HL-60/S4 treated with phorbol 12-myristate 13-acetate at 8.2 ng/mL for 4 days and 3 days (cell line): ENCODE results near the gene MCM6.
"Not testable (repeated sequence)": the region's sequence is repeated elsewhere in the genome, so short reads cannot be mapped to it uniquely, and the experiment has no call there.

Experiments used
- in situ Hi-C: fragments of 300-500 bp; cut with MboI; formaldehyde crosslinking; loops from 2 replicates; pipeline ENCODE4 v1.15.0; 2022; ENCODE audit warnings: low sequenced_read_pairs

The MCM6 gene

DNA sequence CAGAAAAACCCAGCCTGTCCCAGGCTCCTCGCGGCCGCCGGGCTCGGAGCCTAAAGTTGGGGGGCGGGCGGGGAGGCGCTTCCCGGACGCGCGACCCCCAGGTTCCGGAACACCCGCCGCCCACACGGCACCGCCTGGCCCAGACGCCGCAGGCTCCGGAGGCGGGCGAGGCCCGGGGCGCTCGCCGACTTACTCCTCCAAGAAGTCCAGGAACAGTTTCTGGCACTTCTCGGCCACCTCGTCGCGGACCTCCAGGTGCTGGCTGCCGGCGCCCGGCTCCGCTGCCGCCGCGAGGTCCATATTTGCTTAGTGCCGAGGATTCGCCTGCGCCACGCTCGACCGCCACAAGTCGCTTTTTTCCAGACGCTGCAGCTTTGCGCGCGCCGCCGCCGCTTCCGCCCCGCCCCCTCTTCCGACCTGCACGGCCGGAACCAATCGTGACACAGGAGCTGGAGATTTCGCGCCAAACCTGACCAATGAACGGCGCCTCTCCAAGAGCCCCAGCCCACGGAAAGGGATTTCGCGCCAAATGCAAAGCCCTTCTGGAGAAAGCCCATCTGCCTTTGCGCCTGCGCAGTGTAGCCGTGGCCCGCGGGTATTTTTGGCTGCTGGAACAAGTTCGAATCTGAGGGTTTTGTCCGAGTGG, at the start of gene MCM6:
MCM6 (minus strand) TSS at position 378 of the 646 bp plus-strand sequence; CDS start at position 300, 78 bp downstream.
- in situ Hi-C loops: no loop called here

DNA sequence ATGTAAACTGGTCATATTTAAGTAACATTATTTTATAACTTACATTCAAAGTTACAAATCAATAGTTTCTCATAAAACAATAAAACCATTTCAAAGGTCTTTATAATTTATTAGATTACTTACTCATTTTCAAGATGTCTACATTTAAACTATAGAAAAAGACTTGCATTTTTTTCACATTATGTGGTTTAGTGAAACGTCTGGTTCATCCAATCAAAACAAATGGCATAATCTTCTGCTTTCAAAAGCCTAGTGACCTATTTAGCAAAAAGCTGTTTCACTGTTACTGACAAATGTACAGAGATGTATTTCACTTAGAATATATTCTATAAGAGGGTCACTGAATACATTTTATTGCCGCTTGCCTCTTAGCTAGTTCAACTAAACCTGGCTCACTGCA, 49.3 kb upstream of the MCM6 start:
- in situ Hi-C loops: no loop called here

DNA sequence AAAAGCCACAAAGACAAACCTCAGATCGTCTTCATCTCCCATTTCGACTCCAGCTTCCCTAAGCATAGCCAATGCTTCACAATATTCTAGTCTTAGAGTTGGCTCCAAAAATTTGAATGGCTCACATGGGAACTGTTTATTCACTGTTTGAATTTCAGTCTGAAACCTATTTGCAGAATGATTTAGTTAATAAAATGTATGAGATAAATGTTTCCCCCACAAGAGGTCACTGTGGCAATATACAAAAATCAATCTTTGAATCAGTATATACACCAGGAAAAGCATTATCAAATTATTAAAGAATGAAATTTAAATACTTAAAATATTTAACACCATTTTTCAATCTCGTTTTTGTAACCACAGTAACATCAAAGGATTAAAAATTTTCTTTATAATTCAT, 40.0 kb upstream of the MCM6 start:
- in situ Hi-C loops: loop anchor here (10.0 kb wide), 1 partner anchor 469 kb away; no protein-coding TSS in a partner anchor

DNA sequence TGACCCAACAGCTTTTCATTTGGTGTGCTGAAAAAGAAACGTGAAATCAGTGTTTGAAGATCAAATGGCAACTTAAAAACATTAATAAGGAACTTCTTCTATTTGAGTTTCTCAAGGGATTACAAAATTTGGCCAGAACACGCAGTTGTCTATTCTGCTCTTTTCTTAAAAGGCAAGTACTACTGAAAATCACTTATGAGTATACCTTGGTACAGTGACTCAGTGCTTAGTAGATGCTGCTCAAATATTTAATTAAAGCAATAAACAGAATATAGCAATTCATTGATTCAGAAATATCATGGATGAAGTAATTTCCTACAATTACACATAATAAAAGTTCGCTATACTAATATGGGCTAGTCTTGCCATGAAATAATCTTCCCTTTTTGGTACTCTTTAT, 38.2 kb upstream of the MCM6 start:
- in situ Hi-C loops: loop anchor here (10.0 kb wide), 1 partner anchor 470 kb away; no protein-coding TSS in a partner anchor

DNA sequence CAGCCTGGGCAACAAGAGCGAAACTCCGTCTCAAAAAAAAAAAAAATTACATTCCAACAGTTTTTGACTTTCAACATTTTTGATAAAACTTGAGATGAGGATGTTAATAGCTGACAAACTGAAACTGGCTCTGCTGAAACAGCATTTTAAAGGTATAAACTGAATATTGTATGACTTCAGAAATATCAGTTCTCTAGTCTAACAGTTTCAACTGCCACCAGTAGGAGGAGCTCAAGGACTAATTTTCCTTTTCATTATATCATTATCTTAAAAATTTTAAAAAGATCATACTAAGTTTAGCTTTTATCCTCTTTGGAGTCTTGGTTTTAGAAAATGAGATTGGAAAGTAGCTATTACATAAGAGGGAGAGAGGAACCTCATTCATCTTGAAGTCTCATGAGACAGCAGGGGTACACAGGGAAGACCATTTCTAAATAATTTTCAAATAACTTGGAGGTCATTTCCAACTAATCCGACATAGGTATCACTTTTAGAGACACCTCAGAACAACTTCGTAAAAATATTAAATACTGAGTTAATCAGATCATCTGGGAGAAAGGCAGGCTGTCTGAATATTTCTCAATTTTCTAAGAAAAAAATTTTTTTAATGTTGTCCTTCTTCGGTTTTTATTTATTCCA, 37.6 kb upstream of the MCM6 start:
- in situ Hi-C loops: loop anchor here (10.0 kb wide), 1 partner anchor 471 kb away; no protein-coding TSS in a partner anchor

DNA sequence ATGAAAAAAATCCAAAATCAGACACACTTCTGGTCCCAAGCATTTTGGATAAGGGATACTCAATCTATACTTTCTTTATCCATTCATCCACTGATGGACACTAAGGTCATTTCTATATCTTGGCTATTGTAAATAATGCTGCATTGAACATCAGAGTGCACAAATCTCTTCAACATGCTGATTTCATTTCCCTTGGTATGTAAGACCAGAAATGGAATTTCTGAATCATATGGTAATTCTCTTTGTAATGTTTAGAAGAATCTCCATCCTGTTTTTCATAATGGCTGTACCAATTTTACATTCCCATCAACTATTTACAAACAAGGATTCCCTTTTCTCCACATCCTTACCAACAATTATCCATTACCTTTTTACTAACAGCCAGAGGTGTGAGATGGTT, 33.7 kb upstream of the MCM6 start:
- in situ Hi-C loops: loop anchor here (10.0 kb wide), 1 partner anchor 475 kb away; no protein-coding TSS in a partner anchor

DNA sequence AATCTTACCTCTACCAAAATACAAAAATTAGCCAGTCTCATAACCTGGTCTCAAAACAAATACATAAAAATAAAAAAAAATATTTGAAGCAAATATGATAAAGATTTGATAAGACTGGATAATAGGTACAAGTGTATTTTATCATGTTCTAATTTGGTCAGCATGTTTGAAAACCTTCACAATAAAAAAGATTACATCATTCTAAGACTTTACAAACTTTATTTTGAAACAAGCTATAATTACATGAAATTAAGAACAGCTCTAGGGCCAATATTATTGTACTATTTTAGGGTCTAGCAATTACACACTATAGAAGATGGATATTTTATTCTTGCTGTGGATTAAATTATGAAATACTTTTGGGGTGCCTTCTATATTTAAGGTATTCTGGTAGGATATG, 29.4 kb upstream of the MCM6 start:
- in situ Hi-C loops: no loop called here

DNA sequence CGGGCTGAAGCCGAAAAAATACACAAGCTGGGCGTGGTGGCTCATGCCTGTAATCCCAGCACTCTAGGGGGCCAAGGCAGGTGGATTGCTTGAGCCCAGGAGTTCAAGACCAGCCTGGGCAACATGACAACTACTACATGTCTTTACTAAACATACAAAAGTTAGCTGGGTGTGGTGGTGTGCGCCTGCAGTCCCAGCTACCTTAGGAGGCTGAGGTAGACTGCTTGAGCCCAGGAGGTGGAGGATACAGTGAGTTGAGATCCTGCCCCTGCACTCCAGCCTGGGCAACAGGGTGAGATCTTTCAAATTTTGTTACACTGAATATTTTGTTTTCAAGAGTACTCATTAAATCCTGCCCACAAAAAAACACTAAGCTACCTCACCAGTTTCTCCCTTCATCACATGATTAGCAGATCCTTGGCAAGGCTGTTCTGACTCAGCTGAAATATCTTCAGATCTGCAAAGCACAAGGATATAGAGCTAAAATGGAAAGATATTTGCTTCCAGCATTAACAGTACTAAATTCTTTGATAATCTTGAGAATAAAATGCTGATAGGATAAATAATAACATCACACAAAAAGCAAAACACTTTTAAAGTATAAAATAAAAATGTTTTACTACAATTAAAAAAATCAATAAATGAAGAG, 28.2 kb upstream of the MCM6 start:
- in situ Hi-C loops: no loop called here

DNA sequence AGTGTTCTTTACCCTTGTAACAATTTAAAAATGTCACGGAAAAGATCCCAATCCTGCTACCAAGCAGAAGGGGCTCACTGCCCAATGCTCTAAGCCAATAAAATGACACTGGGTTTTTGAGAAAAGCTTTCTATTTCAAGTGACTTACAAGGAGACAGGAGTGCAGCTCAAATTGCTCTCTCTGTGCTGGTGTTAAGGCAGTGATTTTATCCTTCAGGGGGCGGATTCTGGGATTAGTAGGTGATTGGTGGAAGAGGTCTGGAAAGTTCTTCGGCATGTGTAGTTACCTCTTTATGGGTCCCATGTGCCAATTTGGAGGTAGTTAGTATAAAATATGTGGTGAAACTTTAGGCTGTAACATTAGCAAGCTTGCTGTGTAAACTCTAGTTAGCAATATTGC, 27.4 kb upstream of the MCM6 start:
- in situ Hi-C loops: no loop called here

DNA sequence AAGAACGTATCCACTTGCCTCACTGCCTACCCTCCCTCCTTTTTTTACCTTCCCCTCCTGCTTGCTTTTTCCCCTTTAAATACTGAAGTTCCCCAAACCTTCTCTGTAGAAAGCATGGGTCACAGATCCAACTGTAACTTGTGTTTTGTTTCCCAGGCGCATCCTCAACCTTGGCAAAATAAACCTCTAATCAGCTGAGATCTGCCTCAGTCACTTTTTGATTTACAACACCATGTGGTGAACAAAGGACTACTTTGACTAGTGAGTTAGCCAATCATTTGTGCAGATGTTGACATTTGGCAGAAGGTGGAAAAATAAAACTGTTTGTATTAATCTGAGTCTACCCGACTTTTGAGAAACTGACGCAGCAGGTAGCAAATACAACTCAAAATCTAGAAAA, 23.3 kb upstream of the MCM6 start:
- in situ Hi-C loops: no loop called here

DNA sequence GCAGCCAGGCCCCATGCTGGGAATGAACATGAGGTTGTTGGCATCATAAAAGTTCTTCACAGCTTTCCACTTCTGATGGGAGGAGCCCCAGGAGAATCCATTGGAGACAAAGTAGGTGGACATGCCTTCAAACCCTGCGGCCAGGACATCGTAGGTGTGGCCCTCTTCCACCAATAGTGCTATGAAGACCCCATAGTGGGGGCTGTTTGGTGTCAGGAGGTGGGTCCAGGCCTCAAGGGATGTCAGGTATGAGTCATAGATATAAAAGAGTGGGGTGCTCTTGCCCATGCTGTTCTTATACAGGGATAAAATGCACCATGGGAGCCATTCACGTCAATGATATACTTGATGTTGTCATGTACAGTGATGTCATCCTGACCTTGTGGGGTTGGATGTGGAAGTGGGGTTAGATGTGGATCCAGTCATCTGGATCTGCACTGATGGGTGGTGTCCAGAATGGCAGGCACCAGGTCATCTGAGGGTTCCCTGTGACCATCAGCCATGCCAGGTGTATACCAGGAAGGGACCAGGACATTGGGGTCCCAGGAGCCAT, 22.1 kb upstream of the MCM6 start:
- in situ Hi-C loops: no loop called here

DNA sequence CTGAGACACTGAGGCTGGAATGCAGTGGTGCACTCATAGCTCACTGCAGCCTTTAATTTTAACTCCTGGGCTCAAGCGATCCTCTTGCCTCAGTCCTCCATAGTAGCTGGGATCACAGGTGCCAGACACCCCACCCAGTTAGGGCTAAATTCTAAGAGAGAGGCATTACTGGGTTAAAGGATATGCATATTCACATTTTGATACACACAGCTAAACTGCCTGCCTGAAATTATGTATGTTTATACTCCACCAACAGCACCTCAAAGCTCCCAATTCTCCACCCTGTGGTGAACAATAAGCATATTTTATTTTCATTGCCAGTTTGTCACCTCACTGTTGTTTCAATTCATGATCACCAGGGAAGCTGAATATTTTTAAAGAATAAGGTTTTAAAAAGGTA, 18.7 kb upstream of the MCM6 start:
- in situ Hi-C loops: no loop called here

DNA sequence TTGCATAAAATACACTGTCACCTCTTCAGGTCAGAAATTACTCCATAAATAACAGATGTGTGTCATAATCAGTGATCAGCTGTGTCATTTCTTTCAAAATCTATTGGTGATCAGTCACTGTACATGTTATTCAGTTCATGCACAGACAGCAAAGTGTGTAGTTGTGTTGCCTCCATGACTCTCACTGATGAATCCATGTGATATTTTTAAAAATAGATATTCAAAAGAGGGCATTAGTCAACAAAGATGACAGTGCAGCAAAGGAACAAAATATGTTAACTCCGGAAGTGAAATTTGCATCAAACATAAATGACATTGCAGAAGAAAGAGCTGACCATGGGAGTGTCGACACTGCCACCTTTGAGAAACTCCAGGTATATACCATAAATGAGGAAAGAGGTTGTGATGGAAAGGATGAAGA, 17.1 kb upstream of the MCM6 start:
- in situ Hi-C loops: no loop called here

DNA sequence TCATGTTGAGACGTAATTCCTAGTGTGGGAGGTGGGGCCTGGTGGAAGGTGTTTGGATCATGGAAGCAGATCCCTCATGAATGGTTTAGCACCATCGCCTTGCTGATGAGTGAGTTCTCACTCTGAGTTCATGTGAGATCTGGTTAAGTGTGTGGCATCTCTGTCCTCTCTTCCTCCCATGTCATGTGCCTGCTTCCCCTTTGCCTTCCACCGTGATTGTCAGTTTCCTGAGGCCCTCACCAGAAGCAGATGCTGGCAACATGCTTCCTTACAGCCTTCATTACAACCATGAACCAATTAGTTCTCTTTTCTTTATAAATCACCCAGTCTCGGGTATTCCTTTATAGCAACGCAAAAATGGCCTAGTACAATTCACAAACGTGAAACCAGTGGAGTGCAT, 14.6 kb upstream of the MCM6 start:
- in situ Hi-C loops: no loop called here

DNA sequence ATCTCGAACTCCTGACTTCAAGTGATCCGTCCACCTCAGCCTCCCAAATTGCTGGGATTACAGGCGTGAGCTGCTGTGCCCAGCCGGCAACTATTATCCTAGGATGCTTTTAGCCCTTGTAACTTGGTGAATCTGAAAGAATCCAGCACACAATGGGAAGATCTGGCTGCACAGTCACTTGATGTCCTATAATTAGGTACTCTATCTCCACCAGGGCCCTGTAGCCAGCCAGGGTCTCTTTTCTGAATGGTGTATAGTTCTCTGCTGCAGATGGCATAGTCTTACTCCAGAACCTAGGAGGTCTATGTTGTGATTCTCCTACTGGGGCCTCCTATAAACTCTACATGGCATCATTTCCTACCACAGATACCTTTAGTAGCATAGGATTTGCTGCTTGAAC, 13.9 kb upstream of the MCM6 start:
- in situ Hi-C loops: no loop called here

DNA sequence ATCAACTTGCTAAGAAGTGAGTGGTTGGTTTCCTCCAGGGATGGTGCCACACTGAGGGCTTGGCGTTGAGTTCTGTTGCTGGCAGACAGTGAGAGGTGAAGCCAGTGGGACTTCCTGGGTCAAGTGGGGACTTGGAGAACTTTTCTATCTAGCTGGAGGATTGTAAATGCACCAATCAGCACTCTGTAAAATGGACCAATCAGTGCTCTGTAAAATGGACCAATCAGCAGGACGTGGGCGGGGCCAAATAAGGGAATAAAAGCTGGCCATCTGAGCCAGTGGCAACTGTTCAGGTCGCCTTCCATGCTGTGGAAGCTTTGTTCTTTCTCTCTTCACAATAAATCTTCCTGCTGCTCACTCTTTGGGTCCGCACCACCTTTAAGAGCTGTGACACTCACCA, 12.3 kb upstream of the MCM6 start:
- in situ Hi-C loops: not testable (repeated sequence)

DNA sequence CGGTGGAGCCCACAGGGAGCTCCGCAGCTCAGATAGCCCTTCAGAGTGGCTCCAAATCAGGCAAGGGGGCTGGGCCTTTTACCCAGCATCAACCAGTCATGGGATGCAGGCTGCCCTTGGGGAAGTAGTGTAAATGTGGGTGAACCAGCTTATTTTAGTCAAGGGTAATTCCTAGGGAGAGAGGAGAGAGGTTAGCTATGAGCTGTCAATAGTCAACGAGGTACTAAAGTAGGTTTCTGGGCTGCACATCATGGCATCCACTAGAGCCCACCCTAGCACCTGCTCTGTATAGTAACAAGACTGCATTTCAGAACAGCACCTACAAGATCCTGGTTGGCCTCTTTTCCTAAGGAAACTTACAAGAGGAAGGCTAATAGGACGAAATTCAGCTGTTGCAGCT, 9.5 kb upstream of the MCM6 start:
- in situ Hi-C loops: no loop called here

DNA sequence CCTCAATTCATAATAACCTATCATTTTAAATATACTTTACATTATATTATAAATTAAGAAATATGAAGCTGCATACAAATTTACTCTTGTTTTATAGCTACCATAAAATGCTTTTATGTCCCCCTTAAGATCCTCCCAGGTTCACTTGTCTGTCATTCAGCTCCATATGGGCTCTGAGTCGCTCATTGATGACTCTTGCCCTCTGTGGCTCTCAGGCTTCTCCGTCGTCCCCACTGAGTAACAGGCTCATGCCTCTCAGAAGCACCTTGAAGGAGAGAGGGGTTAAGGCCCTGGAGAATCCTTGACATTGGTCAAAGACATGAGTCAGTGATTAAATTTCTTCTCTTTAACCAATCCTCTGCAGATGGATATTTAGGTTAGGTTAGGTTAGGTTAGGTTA, 6.2 kb upstream of the MCM6 start:
- in situ Hi-C loops: no loop called here

DNA sequence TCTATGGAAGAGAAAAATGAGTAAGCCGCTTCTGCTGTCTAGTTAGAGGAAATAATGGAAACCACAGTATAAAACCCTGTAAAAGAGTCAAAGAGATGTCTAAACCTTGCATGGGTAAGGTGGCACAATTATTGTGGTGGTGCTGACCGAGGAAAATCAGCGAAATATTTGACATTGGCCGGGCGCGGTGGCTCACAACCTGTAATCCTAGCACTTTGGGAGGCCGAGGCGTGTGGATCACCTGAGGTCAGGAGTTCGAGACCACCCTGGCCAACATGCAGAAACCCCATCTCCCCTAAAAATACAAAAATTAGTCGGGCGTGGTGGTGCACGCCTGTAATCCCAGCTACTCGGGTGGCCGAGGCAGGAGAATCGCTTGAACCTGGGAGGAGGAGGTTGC, 527 bp upstream of the MCM6 start:
- in situ Hi-C loops: not testable (repeated sequence)

DNA sequence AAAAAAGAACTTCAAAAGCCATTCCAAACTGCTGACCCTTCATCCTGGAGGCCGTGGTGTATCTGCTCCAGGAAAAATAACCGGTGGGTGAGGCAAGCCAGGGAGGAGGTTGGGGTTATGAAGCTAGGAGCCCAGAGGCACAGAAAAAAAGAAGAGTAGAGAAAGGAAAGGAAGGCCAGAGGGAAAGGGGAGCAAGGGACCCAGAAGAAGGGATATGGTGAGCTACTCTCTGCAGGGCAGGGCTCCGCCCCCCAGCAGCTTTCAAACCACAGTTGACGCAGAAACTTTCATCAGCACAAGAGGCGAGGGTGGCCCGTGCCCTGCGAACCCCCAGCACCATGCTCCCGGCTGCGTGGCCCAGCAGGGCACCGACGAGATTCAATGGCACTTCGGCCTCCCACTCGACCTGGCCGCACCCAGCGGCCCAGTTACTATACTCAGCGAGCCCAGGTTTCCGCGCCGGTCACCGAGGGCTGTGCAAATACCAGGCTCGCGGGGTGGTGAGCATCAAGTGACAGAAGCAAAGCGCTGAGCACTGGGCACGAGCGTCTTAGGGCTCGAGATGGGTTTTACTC, 665 bp downstream of the MCM6 start:
- in situ Hi-C loops: no loop called here

DNA sequence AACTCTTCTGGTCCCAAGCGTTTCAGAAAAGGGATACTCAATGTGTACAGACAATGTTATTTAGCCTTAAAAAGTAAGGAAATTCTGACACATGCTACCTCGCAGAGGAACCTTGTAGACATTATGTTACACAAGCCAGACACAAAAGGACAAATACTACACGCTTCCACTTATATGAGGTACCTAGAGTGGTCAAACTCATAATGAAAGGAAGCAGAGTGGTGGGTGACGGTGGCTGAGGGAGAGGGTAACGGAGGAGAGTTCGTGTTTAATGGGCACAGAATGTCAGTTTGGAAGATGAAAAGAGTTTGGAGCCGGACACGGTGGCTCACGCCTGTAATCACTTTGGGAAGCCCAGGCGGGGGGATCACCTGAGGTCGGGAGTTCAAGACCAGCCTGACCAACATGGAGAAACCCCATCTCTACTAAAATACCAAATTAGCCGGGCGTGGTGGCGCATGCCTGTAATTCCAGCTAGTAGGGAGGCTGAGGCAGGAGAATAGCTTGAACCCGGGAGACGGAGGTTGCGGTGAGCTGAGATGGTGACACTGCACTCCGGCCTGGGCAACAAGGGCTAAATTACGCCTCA, 1.4 kb downstream of the MCM6 start:
- in situ Hi-C loops: no loop called here
